Measurements from ENCODE around the gene EVI5.

GRCh38 chr1:92792340-92792782 is 7.5 kb upstream of the EVI5 start:
- TF ChIP-seq POLR2A (IDR thresholded peaks at IDR 0.05; ENCODE audit: low read depth, low read length) (no peak), TAF1 (IDR thresholded peaks at IDR 0.05; ENCODE audit: borderline replicate concordance, low read depth, low read length) (no peak)
